Stimulated activated naive CD4-positive, alpha-beta T cell treated with Interleukin-2 at 50 U/mL for 16 hours (primary cell): ENCODE results near the gene RASL10A.
"Not testable (repeated sequence)": the region's sequence is repeated elsewhere in the genome, so short reads cannot be mapped to it uniquely, and the experiment has no call there.

Source experiments
- DNase-seq: peaks from one replicate; lab custom pipeline; 2025; lab: John Stamatoyannopoulos, UW

RASL10A gene

DNA sequence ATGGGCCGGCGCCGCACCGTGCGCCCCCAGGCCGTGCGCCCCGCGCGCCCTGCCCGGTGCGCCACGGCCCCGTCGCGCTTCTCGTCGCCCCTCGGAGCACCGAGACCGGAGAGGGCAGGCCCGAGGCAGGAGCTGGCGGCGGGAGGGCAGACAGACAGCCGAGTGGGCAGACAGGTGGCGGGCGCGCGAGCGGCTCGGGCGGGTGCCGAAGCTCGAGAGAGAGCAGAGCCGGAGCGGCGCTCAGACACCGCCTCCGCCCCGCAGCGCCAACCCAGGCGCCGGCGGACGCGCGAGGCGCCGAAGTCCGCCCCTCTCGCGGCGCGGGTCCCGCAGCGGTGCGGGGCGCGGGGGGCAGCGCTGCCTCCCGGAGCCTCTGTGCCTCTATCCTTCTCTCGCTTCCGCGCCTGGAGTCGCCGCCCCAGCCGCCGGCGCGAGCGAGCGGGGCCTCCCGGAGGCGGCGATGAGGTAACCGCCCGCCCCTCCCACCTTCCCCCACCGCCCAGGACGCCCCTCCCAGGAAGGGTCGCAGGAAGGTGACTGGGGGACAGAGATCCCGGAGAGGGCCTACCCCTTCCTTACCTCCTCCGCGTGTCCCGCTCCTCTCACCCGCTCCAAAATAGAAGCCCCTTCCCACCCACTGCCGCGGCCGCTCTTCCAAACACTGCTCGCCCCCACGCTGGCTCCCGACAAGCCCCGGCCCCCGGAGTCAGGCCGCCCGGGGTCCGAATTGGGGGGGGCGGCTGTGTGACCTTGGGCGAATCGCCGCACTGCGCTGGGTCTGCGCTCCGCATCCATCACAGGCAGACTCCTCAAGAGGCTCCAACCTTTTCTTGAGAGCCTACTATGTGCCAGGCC is at the start of gene RASL10A:
Gene RASL10A (minus strand): TSS at position 412 of the 855 bp plus-strand sequence. CDS start 451 bp downstream, outside the sequence.
- DNase-seq, result no peak

GRCh38 chr22:29359469-29359868 is 44.0 kb upstream of the RASL10A start:
- no peak for DNase-seq

DNA sequence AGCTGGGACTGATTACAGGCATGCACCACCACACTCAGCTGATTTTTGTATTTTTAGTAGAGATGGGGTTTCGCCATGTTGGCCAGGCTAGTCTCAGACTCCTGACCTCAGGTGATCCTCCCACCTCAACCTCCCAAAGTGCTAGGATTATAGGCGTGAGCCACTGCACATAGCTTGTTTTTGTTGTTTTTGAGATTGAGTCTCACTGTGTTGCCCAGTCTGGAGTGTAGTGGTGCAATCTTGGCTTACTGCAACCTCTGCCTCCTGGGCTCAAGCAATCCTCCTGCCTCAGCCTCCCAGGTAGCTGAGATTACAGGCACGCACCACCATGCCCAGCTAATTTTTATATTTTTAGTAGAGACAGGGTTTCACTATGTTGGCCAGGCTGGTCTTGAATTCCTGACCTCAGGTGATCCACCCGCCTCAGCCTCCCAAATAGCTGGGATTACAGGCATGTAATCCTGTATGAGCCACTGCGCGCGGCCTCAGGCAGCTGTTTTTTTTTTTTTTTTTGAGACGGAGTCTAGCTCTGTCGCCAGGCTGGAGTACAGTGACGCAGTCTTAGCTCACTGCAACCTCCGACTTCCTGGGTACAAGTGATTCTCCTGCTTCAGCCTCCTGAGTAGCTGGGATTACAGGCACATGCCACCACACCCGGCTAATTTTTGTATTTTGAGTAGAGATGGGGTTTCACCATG is 41.8 kb upstream of the RASL10A start:
- not testable (repeated sequence) for DNase-seq

DNA sequence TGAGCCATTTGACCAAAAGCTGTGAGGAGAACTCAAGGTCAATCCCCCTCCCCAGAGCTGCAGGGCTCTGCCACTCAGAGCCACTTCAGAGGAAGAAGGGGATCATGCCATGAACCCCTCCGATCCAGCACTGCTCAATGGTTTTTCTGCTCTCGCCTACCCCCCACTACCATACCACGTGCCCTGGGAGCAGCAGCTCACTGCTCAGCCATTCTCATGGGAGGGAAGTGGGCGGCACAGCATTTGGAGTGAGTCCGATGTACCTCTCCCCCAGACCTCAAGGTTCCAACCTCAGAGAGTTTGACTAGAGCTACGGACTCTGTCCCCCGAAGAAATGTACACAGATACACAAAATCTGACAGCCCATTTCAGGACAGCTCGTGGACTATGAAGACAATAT is 38.4 kb upstream of the RASL10A start:
- no peak for DNase-seq

GRCh38 chr22:29353286-29353685 is 37.8 kb upstream of the RASL10A start:
- no peak for DNase-seq

DNA sequence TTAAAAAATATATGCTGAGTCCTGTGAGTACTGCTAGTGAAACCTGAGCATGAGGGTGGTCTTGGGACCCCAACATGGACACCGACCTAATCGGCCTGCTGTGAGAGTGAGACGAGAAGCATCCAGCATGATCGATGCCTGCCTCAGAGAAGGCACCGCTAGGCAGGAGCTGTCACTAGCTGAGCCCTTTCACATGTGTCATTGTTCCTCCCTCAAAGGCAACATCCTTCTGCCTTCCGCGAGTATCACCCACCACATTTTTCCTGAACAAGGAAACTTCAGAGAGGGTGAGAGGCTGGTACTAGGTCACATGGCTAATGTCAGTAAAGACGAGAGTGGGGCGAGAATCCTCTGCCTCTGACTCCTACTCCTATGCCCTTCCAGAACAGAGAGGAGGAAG is 37.3 kb upstream of the RASL10A start:
- DNase-seq, result no peak

DNA sequence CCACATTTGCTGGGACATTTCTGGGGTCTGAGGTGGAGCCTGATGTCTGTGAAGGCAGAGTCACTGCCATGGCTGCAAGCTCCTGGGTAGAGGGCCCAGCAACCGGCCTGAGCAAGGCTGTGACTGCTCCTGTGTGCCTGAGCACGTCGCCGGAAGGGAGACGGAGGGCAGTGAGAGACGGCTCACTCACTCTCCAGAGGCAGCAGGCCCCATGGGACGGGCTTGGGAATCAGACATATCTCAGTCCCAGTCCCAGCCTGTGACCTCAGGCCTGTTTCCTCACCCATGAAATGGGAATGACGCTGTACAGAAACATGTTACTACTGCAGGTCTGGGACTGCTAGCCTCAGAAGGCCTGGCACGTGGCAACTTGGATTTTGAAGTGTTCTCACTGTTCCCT is 36.4 kb upstream of the RASL10A start:
- DNase-seq, result no peak

GRCh38 chr22:29351042-29351441 is 35.5 kb upstream of the RASL10A start:
- no peak for DNase-seq

- no peak for DNase-seq
Measured at GRCh38 chr22:29348956-29349355, 33.5 kb upstream of the RASL10A start.

- DNase-seq, result no peak
Measured at GRCh38 chr22:29348041-29348440, 32.5 kb upstream of the RASL10A start.

DNA sequence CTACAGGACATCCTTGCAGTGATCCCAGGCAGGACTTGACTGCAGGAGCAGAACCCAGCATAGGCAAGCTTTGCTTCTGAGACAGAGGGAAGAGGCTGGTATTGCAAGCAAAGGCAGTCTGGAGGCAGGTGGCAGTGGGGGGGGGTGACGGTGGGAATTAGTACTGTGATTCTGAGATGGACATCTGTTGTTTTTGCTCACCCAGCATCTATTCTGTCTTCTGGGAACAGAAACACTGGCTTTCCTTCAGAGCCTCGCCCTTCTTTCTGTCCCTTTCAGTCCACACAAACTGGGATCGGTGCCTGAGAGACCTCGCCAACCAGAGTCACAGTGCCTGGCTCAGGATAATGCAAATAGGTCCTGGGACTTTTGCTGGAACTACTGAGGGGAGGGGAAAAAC is 31.2 kb upstream of the RASL10A start:
- no peak for DNase-seq

DNA sequence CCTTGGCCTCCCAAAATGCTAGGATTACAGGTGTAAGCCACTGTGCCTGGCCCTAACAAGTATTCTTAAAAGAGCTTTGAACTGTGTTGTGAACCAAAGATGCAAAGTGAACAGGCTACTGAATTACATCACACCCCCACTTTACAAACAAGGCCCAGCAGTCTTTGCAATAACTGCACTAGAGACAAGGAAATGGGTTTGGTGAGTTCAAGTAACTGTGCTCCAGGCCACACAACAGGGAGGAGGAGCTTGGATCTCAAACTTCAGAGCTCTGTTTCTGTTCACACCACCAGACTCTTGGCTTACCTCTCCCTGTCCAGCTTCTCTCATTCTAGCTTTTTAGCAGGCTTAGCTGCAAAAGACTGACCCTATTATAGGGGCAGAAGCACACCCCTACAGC is 30.4 kb upstream of the RASL10A start:
- no peak for DNase-seq

GRCh38 chr22:29344889-29345288 is 29.4 kb upstream of the RASL10A start:
- not testable (repeated sequence) for DNase-seq

DNA sequence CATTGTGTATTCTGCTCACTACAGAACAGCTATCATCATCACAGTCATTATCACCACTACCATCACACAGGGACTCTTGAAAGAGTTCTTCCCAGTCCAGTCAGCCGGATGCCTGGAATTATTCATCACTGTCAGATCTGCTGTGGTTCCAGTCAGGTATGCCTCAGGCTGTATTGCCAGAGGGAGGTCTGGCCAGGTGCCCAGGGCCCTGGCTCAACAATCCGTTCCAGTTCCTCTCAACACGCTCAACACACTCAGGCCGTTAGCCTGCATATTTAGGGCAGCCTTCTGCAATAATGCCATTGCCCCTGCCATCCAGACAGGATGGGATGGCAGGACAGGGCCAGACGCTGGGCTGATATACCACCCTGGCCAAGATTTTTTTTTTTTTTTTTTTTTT is 28.6 kb upstream of the RASL10A start:
- DNase-seq, result no peak

DNA sequence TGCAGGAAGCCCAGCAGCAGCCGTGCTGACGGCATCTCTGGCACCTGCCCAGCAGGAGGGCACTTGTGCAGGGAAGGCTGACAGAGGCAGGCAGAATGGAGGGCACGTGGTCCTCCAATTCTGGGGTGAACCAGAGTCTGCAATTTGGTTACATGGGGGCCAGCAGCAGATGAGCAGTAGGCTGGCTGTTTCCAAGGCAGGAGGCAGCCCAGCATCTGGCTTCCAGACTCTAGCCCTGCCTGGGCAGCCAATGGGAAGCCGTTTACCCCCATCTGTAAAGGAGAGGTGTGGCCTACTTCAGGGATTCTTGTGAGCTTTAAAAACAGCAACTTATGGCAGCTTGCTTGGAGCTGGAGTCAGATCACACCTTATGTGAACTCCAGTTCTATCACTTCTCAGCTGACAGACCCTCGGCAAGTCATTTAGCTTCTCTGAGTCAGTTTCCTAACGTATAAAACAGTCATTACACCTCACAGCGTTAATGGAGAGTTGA is 27.9 kb upstream of the RASL10A start:
- DNase-seq, result no peak

DNA sequence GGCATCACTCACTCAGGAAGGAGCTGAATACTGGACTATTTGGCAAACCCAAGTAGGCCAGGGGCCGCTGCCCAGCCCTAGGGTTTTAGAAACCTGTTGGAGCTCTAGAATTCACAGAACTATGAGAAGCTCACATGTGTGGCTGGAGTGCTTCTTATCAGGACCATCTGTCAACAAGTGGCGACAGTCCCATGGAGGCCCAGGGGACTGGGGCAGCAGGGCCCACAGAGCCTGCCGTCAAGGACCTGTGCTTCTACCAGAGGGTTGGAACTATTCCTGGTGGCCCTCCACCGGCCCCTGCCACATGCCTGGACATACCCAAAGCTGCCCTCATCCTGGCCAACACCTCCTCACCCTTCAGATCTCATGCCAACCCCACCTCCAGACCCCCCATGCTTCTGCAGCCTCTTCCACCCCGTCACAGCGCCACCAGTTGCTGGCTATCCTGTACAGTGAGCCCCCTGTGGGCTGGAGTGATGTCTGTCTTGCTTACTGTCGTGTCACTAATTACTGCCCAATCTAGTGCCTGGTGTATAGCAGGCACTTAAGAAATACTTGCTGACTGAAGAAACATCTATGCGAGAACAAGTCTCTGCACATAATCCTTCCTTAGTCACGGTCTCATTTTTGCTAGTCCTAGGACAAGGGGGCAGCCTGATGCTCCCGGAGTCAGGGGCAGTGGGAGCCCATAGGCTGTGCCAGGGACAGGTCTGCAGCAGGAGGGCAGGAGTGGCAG is 27.2 kb upstream of the RASL10A start:
- DNase-seq, result no peak

GRCh38 chr22:29342177-29342576 is 26.7 kb upstream of the RASL10A start:
- no peak for DNase-seq

- DNase-seq, result no peak
Measured at GRCh38 chr22:29341849-29342127, 26.3 kb upstream of the RASL10A start.

DNA sequence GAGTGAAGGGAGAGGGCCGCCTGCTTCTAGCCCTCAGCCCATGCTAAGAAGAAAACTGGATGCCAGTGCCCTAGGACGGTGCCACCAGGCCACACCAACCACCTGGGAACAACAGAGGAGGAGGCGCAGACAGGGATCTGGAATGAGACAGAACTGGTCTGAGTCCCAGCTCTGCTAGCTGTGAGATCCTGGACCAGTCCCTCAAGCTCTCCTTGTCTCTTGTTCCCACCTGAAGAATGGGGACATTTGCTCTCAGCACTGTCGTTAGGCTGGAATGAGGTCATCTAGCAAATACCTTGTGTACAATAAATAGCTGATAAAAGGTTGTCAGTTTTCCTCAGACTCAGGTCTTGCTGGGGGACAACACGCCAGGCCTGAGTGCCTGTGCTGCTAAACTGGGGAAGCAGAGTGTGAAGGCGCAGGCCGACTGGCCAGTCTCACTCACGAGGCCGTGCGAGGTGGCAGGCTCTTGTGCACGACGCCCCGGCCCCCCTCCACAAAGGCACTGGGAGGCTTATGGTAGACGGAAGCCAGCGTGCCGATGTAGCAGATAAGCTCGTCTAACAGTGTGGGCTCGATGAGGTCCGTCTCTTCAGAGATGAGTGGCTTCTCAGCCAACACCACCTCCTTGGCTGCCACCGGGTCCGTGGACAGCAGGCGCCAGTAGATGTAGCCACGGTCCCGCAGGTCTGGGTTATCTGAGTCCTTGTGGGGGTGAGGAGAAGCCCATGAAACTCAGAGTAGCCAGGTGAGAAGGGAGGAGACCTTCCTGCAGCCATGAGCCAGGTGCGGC is 25.8 kb upstream of the RASL10A start:
- no peak for DNase-seq

GRCh38 chr22:29340566-29340965 is 25.1 kb upstream of the RASL10A start:
- no peak for DNase-seq

GRCh38 chr22:29339381-29340235 is 24.1 kb upstream of the RASL10A start:
- DNase-seq, result no peak
